Gastrocnemius medialis (tissue), 4 donors: Measurements from ENCODE around the gene MRPL10. TPM values are rescaled to one million over a fixed set of nuclear protein-coding genes. Genes with fewer than 3 reads are reported as not detected.

Source experiments
- ATAC-seq, 2 donors: fragments of 150-250 bp; one replicate each; pipeline ENCODE4 v1.9.1; 2016
- DNase-seq, 2 donors: peaks; one replicate each; pipeline ENCODE4 v3.0.0-alpha.2; 2019
- H3K27ac ChIP-seq, 4 donors: fragments of 200-600 bp; sonication (generic); 1 replicate in 1 of 4; 2 replicates in 3 of 4; pipeline ENCODE4 v1.5.1; 2016 to 2018; ENCODE audit warnings: mild to moderate bottlenecking in 2 of 4, moderate library complexity in 1 of 4
- H3K27me3 ChIP-seq, 3 donors: fragments of 200-600 bp; sonication (generic) in 2 of 3; 1 replicate in 1 of 3; 2 replicates in 2 of 3; pipeline versions ENCODE4 v1.5.1 to v1.6.0; 2016 to 2019; ENCODE audit warnings: mild to moderate bottlenecking in 1 of 3, moderate library complexity in 1 of 3
- H3K36me3 ChIP-seq, 2 donors: fragments of 200-600 bp; sonication (generic) in 1 of 2; one replicate each; pipeline ENCODE4 v1.5.1; 2017 to 2018
- H3K4me1 ChIP-seq, 2 donors: fragments of 200-600 bp; sonication (generic) in 1 of 2; one replicate each; pipeline ENCODE4 v1.5.1; 2016 to 2017; ENCODE audit warnings: mild to moderate bottlenecking in 2 of 2
- H3K4me3 ChIP-seq, 4 donors: fragments of 200-600 bp; sonication (generic) in 3 of 4; 1 replicate in 1 of 4; 2 replicates in 3 of 4; pipeline ENCODE4 v1.5.1; 2016 to 2019; ENCODE audit warnings: mild to moderate bottlenecking in 2 of 4
- H3K9me3 ChIP-seq, 3 donors: fragments of 200-600 bp; sonication (generic) in 2 of 3; 1 replicate in 1 of 3; 2 replicates in 2 of 3; pipeline ENCODE4 v1.5.1; 2016 to 2019
- CTCF ChIP-seq, 5 experiments: fragments of 450-650 bp in 3 of 5; fragments of 200-600 bp in 2 of 5; sonication (generic) in 2 of 5; IDR thresholded peaks in 4 of 5; conservative IDR thresholded peaks in 1 of 5; 1 replicate in 4 of 5; 2 replicates in 1 of 5; pipeline ENCODE4 v1.5.1; 2016 to 2019; ENCODE audit warnings: antibody characterized with exemption in 5 of 5, mild to moderate bottlenecking in 3 of 5, moderate library complexity in 3 of 5
- POLR2A ChIP-seq, 2 donors: fragments of 450-650 bp; IDR thresholded peaks; one replicate each; pipeline ENCODE4 v1.6.1; 2017; ENCODE audit warnings: antibody characterized with exemption in 2 of 2, mild to moderate bottlenecking in 2 of 2, moderate library complexity in 2 of 2
- in situ Hi-C, 4 donors: fragments of 200-750 bp; cut with MboI; loops; one replicate each; pipeline versions ENCODE4 v1.15.0 to v1.8.0; 2017; ENCODE audit warnings: low sequenced_read_pairs in 4 of 4
- intact Hi-C: fragments of 100-400 bp; cut with DNase I; formaldehyde crosslinking; loops from one replicate; pipeline ENCODE4 v1.15.1; 2023; ENCODE audit warnings: low total_unique reads
- total RNA-seq, 4 donors: library from RNA; depleted of rRNA; stranded (reverse); fragments of >200 nt; gene quantifications; one replicate each; pipeline versions ENCODE4 v1.1.0 to v1.2.3, GENCODE V29; 2016

The MRPL10 gene
- total RNA-seq, 4 donors from 2014 or later: 38.6 to 76.5 (median 49.6) TPM

- no peak for DNase-seq
- Histone ChIP-seq H3K27me3 (peaks cover 18 to 22% (median 21%) of the 10 kb centered on the region in 3 donors), H3K4me3 (no peak overlapping the region), H3K36me3 (no peaks in the 10 kb centered on the region), H3K9me3 (no peaks in the 10 kb centered on the region), H3K4me1 (no peaks in the 10 kb centered on the region), H3K27ac (no peak overlapping the region)
- in situ Hi-C loops: loop anchor here in 1 of 4 donors (25.0 kb wide), 1 partner anchor 119 kb away; no protein-coding TSS in a partner anchor
- no peak for ATAC-seq
- no peak for TF ChIP-seq CTCF (IDR thresholded peaks at IDR 0.05 in 4 of 5, conservative IDR thresholded peaks at IDR 0.05 in 1 of 5)
- intact Hi-C loops: no loop called here
These were observed 49.9 kb downstream of the MRPL10 start for GRCh38 chr17:47781397-47781796.

- H3K27me3 ChIP-seq: peaks cover 27 to 35% (median 35%) of the 10 kb centered on the region in 3 donors
- ATAC-seq (no peak), DNase-seq (no peak)
- H3K9me3 ChIP-seq: no peaks in the 10 kb centered on the region
- no peaks in the 10 kb centered on the region for H3K36me3 ChIP-seq
- TF ChIP-seq CTCF (IDR thresholded peaks at IDR 0.05 in 4 of 5, conservative IDR thresholded peaks at IDR 0.05 in 1 of 5) (no peak), POLR2A (IDR thresholded peaks at IDR 0.05) (no peak)
- no peak overlapping the region for H3K27ac ChIP-seq
- no peaks in the 10 kb centered on the region for H3K4me1 ChIP-seq
- in situ Hi-C loops: loop anchor here in 1 of 4 donors (25.0 kb wide), 1 partner anchor 116 kb away; no protein-coding TSS in a partner anchor
- intact Hi-C loops: no loop called here
- no peak overlapping the region for H3K4me3 ChIP-seq
These were observed 53.1 kb downstream of the MRPL10 start for GRCh38 chr17:47778184-47778635.

- H3K27ac ChIP-seq: no peak overlapping the region
- ATAC-seq (peak; percentile 58 to 62), DNase-seq (no peak)
- H3K9me3 ChIP-seq: no peaks in the 10 kb centered on the region
- peaks cover 27 to 35% (median 35%) of the 10 kb centered on the region in 3 donors for H3K27me3 ChIP-seq
- intact Hi-C loops: no loop called here
- no peaks in the 10 kb centered on the region for H3K36me3 ChIP-seq
- H3K4me1 ChIP-seq: no peaks in the 10 kb centered on the region
- in situ Hi-C loops: loop anchor here in 1 of 4 donors (25.0 kb wide), 1 partner anchor 114 kb away; no protein-coding TSS in a partner anchor
- no peak for TF ChIP-seq POLR2A (IDR thresholded peaks at IDR 0.05)
- TF ChIP-seq CTCF (IDR thresholded peaks at IDR 0.05 in 4 of 5, conservative IDR thresholded peaks at IDR 0.05 in 1 of 5): peak in 4 of 5 experiments; percentile 36 to 58 (median 52)
- no peak overlapping the region for H3K4me3 ChIP-seq
These were observed 54.8 kb downstream of the MRPL10 start for GRCh38 chr17:47776330-47777197.

GRCh38 chr17:47774987-47775580 lies 56.3 kb downstream of the MRPL10 start:
- no peak for ATAC-seq
- DNase-seq: no peak
- intact Hi-C loops (no loop called here), in situ Hi-C loops (loop anchor here in 1 of 4 donors (25.0 kb wide), 1 partner anchor 113 kb away; no protein-coding TSS in a partner anchor)
- TF ChIP-seq POLR2A (IDR thresholded peaks at IDR 0.05): no peak
- TF ChIP-seq CTCF (IDR thresholded peaks at IDR 0.05 in 4 of 5, conservative IDR thresholded peaks at IDR 0.05 in 1 of 5): no peak
- Histone ChIP-seq H3K4me3 (no peak overlapping the region), H3K27me3 (peaks cover 27 to 35% (median 35%) of the 10 kb centered on the region in 3 donors), H3K36me3 (no peaks in the 10 kb centered on the region), H3K27ac (no peak overlapping the region), H3K4me1 (no peaks in the 10 kb centered on the region), H3K9me3 (no peaks in the 10 kb centered on the region)
